BJ (cell line): ENCODE measurements around the gene USP8. TPM values are rescaled to one million over a fixed set of nuclear protein-coding genes. Genes with fewer than 3 reads are reported as not detected.
"Not testable (repeated sequence)": the region's sequence is repeated elsewhere in the genome, so short reads cannot be mapped to it uniquely, and the experiment has no call there.

Experiments
- CTCF ChIA-PET: fragments of 350-600 bp; formaldehyde crosslinking; extraction: SDS; loops from one replicate; lab custom pipeline; 2021; ENCODE audit warnings: antibody characterized with exemption, inconsistent platforms; lab: Yijun Ruan, JAX
- POLR2A ChIA-PET: fragments of 300-600 bp; sonication (Branson Sonifier 250); formaldehyde crosslinking; extraction: SDS; loops from one replicate; lab custom pipeline; 2021; ENCODE audit warnings: antibody characterized with exemption; lab: Charles Lee
- DNase-seq: peaks from one replicate; pipeline ENCODE4 v3.0.0-alpha.2; 2011; ENCODE audit warnings: low read depth
- H3K27me3 ChIP-seq: 2 replicates; pipeline ENCODE4 v1.6.0; 2011; ENCODE audit warnings: low read length; ENCODE audit not compliant: control insufficient read depth, insufficient read depth
- H3K36me3 ChIP-seq: 2 replicates; pipeline ENCODE4 v1.5.1; 2011; ENCODE audit warnings: low read length; ENCODE audit not compliant: control insufficient read depth, insufficient read depth
- H3K4me3 ChIP-seq: 2 replicates; pipeline ENCODE4 v1.5.1; 2011; ENCODE audit warnings: low read depth, mild to moderate bottlenecking, control low read depth, low read length
- CTCF ChIP-seq: IDR thresholded peaks from 2 replicates; pipeline ENCODE4 v1.5.1; 2011; ENCODE audit warnings: low read depth, mild to moderate bottlenecking, control low read depth, inconsistent platforms, low read length, moderate library complexity; ENCODE audit not compliant: insufficient read depth
- polyA plus RNA-seq: library from polyadenylated mRNA; depleted of rRNA; stranded (reverse); fragments of >200 nt; gene quantifications from 2 replicates; pipeline ENCODE4 v1.2.3, GENCODE V29; 2011

The USP8 gene
- polyA plus RNA-seq, 1 experiment = 35.2 TPM

DNA sequence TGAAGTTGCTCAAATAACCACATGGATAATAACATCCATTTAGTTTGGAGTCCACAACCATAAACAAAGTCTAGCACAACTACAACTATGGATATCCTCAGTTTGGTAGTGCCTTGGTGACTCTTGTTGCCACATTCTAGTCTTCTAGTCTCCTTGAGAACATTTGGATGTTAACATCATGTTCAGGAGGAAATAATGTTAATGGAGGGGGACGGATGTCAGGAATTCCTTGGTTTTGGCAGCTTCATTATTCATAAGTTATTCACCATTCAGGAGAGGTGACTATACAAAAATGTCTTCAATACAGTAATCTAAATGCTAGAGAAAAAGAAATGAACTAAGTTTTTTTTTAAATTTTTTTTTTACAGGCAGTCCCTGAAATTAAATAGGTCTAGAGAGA lies 42.8 kb upstream of the USP8 start:
- Histone ChIP-seq H3K4me3 (no peak overlapping the region), H3K27me3 (no peaks in the 10 kb centered on the region), H3K36me3 (no peaks in the 10 kb centered on the region)
- no peak for TF ChIP-seq CTCF
- POLR2A ChIA-PET = no interaction called here
- no peak for DNase-seq
- CTCF ChIA-PET = no interaction called here

GRCh38 chr15:50382408-50382807 lies 41.8 kb upstream of the USP8 start:
- CTCF ChIA-PET = interaction anchor here (0.6 kb wide), 1 partner anchor 16 kb away, joined by 4 read pairs; no protein-coding TSS in a partner anchor
- H3K27me3 ChIP-seq, H3K36me3 ChIP-seq, POLR2A ChIA-PET, H3K4me3 ChIP-seq, DNase-seq: not testable (repeated sequence)

GRCh38 chr15:50390554-50391264 lies 33.5 kb upstream of the USP8 start:
- CTCF ChIA-PET = no interaction called here
- no peak for DNase-seq
- no peak for TF ChIP-seq CTCF
- Histone ChIP-seq H3K4me3 (no peak overlapping the region), H3K36me3 (no peaks in the 10 kb centered on the region), H3K27me3 (no peaks in the 10 kb centered on the region)
- POLR2A ChIA-PET = no interaction called here

GRCh38 chr15:50391561-50391960 lies 32.6 kb upstream of the USP8 start:
- H3K27me3 ChIP-seq, POLR2A ChIA-PET, H3K4me3 ChIP-seq, H3K36me3 ChIP-seq, DNase-seq, CTCF ChIA-PET: not testable (repeated sequence)

- DNase-seq = no peak
- TF ChIP-seq CTCF = no peak
- Histone ChIP-seq H3K36me3 (no peaks in the 10 kb centered on the region), H3K4me3 (no peak overlapping the region), H3K27me3 (no peaks in the 10 kb centered on the region)
- POLR2A ChIA-PET = no interaction called here
- CTCF ChIA-PET = interaction anchor here (1.2 to 1.5 kb wide), 3 partner anchors 9 to 23 kb away, joined by 4 read pairs; no protein-coding TSS in a partner anchor
These were observed 12.3 kb upstream of the USP8 start for GRCh38 chr15:50411870-50412269.

DNA sequence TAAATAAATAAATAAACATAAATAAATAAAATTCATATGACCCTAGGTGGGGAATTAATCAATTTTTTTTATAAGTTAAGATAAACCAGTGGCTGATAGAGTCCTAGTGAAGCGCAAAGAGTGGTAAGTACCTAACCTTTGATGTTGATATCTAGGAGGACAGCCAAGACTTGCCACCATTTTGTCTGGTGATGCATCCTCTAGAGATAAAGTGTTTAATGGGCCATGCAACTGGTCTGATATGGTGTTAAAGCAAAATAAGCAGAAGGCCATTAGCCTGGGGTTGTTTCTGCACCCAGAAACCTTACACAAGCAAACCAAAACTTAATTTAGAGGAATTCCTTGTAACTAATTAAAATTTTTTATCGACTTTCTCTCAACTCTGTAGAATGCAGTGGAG lies 9.6 kb upstream of the USP8 start:
- ChIA-PET CTCF (no interaction called here), POLR2A (no interaction called here)
- TF ChIP-seq CTCF = no peak
- Histone ChIP-seq H3K27me3 (no peaks in the 10 kb centered on the region), H3K36me3 (no peaks in the 10 kb centered on the region), H3K4me3 (no peak overlapping the region)
- no peak for DNase-seq
